ENCODE data around the gene COG8.
A peak's percentile ranks its signal among the peaks of the same experiment; 100 is the strongest.

The COG8 gene, protein sequence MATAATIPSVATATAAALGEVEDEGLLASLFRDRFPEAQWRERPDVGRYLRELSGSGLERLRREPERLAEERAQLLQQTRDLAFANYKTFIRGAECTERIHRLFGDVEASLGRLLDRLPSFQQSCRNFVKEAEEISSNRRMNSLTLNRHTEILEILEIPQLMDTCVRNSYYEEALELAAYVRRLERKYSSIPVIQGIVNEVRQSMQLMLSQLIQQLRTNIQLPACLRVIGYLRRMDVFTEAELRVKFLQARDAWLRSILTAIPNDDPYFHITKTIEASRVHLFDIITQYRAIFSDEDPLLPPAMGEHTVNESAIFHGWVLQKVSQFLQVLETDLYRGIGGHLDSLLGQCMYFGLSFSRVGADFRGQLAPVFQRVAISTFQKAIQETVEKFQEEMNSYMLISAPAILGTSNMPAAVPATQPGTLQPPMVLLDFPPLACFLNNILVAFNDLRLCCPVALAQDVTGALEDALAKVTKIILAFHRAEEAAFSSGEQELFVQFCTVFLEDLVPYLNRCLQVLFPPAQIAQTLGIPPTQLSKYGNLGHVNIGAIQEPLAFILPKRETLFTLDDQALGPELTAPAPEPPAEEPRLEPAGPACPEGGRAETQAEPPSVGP

DNA sequence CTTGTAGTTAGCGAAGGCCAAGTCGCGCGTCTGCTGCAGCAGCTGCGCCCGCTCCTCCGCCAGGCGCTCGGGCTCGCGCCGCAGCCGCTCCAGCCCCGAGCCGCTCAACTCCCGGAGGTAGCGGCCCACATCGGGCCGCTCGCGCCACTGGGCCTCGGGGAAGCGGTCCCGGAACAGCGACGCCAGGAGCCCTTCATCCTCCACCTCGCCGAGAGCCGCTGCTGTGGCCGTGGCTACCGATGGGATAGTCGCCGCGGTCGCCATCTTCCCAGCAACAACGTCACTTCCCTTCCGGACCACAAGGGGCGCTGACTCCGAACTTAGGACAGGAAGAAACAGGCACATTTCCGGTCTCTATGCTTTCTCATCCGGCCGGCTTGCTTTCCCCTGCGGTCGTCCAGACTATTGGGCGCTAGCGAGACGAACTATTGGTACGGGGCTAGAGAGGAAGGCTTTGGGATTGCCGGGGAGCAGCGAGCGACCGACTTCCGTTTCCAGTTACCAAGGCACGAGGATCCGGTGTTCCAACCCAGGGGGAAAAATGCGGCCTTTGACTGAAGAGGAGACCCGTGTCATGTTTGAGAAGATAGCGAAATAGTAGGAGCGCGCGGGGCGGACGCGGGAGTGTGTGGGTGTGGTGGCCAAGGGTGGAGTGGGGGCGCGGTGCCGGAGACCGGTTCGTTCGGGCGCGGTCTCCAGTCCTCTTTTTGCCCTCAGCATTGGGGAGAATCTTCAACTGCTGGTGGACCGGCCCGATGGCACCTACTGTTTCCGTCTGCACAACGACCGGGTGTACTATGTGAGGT lies at the start of gene COG8, which contains the start of gene NIP7:
Gene COG8 (minus strand): TSS at position 276 of the 806 bp plus-strand sequence. CDS start 12 bp downstream, at position 264.
Gene NIP7 (plus strand): TSS at position 484 of the 806 bp plus-strand sequence. CDS start 58 bp downstream, at position 542.
- Mint-ChIP-seq H3K36me3 (ENCODE audit: low read depth) (peaks cover 37% of the 10 kb centered on the region), H3K27ac (peak within 1 kb of the TSS; percentile 97), H3K4me1 (ENCODE audit: low read depth) (peaks cover 30% of the 10 kb centered on the region), H3K4me3 (peak within 1 kb of the TSS; percentile 99), H3K27me3 (ENCODE audit: low read depth) (no peaks in the 10 kb centered on the region), H3K9me3 (no peaks in the 10 kb centered on the region)

DNA sequence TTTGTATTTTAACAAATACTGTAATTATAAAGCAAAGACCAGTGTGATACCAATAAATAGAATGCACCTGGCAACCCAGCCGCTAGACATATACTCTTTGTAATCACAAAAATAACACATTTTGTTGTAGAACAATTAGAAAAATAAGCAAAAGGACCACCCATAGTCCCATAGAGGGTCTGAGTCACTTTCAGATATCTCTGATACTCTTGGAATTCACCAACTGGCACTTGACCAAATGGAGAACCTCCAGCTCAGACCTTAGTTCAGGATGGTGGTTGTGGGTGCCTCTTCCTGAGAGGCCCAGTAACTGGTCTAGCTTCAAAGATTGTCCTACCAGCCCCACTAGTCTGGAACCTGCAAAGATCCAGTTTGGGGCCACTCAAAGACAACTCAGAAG lies 47.2 kb upstream of the COG8 start:
- no peak overlapping the region for H3K27ac Mint-ChIP-seq
- H3K36me3 Mint-ChIP-seq (ENCODE audit: low read depth): peaks cover 21% of the 10 kb centered on the region
- H3K27me3 Mint-ChIP-seq (ENCODE audit: low read depth): no peaks in the 10 kb centered on the region
- no peak overlapping the region for H3K4me3 Mint-ChIP-seq
- H3K4me1 Mint-ChIP-seq (ENCODE audit: low read depth): peaks cover 29% of the 10 kb centered on the region
- no peaks in the 10 kb centered on the region for H3K9me3 Mint-ChIP-seq

DNA sequence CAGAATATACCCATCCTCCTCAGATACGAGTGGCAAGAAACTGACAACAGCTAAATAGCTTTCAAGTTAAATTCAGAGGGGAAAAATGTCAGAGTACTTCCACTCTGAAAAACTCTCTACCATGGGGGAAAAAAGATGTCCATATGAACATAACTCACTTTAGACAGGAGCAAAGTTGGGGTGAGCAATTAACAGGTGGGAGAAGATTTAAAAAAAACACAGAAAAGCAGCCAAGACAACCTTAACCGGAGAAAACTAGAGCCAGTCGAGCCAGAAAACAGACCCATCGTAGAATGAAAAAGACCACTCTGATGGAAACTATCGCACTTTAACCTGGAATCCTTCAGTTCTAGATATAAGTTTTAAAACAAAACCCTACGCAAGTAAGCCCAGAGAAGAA lies 45.6 kb upstream of the COG8 start:
- peak overlapping the region; percentile 97 for H3K4me3 Mint-ChIP-seq
- peaks cover 21% of the 10 kb centered on the region for H3K36me3 Mint-ChIP-seq (ENCODE audit: low read depth)
- H3K9me3 Mint-ChIP-seq: no peaks in the 10 kb centered on the region
- peaks cover 29% of the 10 kb centered on the region for H3K4me1 Mint-ChIP-seq (ENCODE audit: low read depth)
- H3K27ac Mint-ChIP-seq: peak overlapping the region; percentile 95
- H3K27me3 Mint-ChIP-seq (ENCODE audit: low read depth): no peaks in the 10 kb centered on the region

DNA sequence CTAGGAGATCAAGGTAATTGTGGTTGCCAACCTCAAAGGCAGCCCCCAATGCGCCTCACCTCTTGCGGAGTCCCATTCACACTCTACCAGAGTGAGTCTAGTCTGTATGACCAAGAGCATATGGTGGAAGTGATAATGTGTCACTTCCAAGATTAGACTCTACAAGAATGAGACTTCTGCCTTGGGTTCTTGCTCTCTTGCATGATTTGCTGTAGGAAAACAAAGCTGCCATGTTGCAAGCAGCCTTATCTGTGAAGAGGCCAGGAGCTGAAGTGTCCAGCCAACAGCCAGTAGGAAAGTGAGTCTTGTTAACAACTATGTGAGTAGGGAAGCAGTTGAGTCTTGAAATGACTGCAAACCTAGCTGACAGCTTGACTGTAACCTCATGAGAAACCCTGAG lies 43.1 kb upstream of the COG8 start:
- Mint-ChIP-seq H3K4me1 (ENCODE audit: low read depth) (peaks cover 29% of the 10 kb centered on the region), H3K4me3 (no peak overlapping the region), H3K27ac (no peak overlapping the region), H3K9me3 (no peaks in the 10 kb centered on the region), H3K27me3 (ENCODE audit: low read depth) (no peaks in the 10 kb centered on the region), H3K36me3 (ENCODE audit: low read depth) (peaks cover 38% of the 10 kb centered on the region)

DNA sequence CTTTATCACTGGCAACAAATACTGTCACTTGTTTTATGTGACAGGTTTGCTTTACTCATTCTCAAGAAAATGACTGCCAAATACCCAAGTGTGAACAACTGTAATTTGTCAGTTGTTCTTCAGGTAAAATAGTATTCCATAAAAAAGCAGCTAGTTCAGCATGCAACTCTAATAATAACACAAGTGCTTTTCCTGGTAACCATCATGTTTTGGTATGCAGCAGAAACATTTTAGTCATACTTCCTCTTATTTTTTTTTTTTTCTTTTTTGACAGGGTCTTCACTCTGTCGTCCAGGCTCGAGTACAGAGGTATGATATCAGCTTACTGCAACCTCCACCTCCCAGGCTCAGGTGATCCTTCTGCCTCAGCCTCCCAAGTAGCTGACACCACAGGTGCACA lies 41.9 kb upstream of the COG8 start:
- peaks cover 39% of the 10 kb centered on the region for H3K36me3 Mint-ChIP-seq (ENCODE audit: low read depth)
- no peak overlapping the region for H3K4me3 Mint-ChIP-seq
- H3K27me3 Mint-ChIP-seq (ENCODE audit: low read depth): no peaks in the 10 kb centered on the region
- H3K4me1 Mint-ChIP-seq (ENCODE audit: low read depth): peaks cover 29% of the 10 kb centered on the region
- H3K9me3 Mint-ChIP-seq: no peaks in the 10 kb centered on the region
- no peak overlapping the region for H3K27ac Mint-ChIP-seq

DNA sequence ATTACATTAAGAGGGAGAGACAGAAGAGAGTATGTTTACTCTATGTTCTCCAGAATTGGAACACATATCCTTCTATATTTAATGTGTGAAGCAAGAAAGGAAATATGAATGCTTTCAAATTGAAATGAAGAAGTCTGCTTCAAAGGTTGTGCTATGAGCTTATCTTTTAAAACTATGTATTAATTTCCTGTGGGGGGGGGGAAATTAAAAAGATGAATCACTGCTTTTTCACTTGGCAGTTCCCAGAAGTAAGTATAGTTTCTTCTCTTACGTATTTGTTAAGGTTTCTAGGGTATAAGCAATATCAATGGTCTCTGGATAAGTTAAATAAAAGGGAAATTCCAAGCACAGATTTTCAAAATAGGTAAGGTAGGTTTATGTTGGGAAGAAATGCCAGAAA lies 39.4 kb upstream of the COG8 start:
- H3K4me1 Mint-ChIP-seq (ENCODE audit: low read depth): peaks cover 16% of the 10 kb centered on the region
- H3K36me3 Mint-ChIP-seq (ENCODE audit: low read depth): peaks cover 34% of the 10 kb centered on the region
- H3K27ac Mint-ChIP-seq: no peak overlapping the region

DNA sequence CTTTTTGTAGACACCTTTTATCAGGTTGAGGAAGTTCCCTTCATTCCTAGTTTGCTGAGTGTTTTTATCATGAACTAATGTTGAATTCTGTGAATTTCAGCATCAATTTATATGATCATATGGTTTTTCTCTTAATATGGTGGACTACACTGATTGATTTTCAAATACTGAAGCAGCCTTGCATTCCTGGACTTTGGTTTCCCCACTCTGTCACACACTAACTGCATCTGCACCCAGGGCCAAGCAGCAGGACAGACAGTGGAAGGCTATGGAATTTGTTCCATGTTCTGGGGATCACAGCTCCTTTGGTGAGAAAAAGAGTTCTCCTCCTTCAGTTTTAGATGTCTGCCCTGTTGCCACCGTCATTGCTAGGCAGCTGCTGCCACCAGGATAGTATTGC lies 38.7 kb upstream of the COG8 start:
- Mint-ChIP-seq H3K27me3 (ENCODE audit: low read depth) (no peaks in the 10 kb centered on the region), H3K4me3 (no peak overlapping the region), H3K4me1 (ENCODE audit: low read depth) (peaks cover 11% of the 10 kb centered on the region), H3K27ac (no peak overlapping the region), H3K9me3 (no peaks in the 10 kb centered on the region), H3K36me3 (ENCODE audit: low read depth) (peaks cover 31% of the 10 kb centered on the region)

More for the DNA sequence above, 39.4 kb upstream of the COG8 start:
- no peaks in the 10 kb centered on the region for H3K27me3 Mint-ChIP-seq (ENCODE audit: low read depth)
- H3K9me3 Mint-ChIP-seq: no peaks in the 10 kb centered on the region
- H3K4me3 Mint-ChIP-seq: no peak overlapping the region

DNA sequence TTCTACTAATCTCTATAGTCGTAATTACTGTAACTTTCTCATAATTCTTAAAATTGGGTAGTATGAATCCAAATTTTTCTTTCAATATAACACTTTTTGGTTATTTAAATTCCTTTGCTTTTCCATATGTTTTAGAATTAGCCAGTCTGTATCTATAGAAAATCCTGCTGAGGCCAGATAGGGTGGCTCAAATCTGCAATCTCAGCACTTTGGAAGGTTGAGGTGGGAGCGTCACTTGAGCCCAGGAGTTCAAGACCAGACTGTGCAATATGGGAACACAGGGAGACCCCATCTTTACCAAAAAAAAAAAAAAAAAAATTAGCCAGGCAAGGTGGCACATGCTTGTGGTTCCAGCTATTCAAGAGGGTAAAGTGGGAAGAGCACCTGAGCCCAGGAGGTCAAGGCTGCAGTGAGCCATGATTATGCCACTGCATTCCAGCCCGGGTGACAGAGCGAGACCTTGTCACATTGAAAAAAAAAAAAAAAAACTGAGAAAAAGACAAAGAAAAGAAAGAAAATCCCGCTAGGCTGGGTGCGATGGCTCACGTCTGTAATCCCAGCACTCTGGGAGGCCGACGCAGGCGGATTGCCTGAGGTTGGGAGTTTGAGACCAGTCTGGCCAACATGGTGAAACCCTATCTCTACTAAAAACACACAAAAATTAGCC lies 37.2 kb upstream of the COG8 start:
- no peak overlapping the region for H3K4me3 Mint-ChIP-seq
- no peak overlapping the region for H3K27ac Mint-ChIP-seq
- H3K9me3 Mint-ChIP-seq: no peaks in the 10 kb centered on the region
- H3K27me3 Mint-ChIP-seq (ENCODE audit: low read depth): no peaks in the 10 kb centered on the region
- H3K4me1 Mint-ChIP-seq (ENCODE audit: low read depth): peaks cover 3% of the 10 kb centered on the region
- peaks cover 31% of the 10 kb centered on the region for H3K36me3 Mint-ChIP-seq (ENCODE audit: low read depth)

DNA sequence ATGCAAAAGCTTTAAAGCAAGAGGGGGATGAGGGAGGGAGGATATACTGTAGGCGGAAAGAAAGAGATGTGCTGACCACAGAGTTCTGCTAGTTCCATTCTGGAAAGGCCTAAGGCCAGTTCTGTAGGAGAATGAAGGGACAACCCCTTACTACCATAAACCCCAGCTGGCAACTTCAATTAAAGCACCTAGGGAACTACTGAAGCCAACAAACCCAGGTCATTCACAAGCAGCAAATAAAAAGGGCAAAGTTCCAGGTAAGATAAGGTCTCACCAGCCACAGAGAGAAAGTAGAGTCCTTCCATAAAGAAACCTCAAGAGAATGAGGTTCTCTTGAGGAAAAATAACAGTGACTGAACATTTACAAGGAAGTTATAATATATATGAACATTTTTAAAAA lies 33.7 kb upstream of the COG8 start:
- Mint-ChIP-seq H3K27ac (no peak overlapping the region), H3K36me3 (ENCODE audit: low read depth) (peaks cover 36% of the 10 kb centered on the region), H3K4me3 (no peak overlapping the region), H3K9me3 (no peaks in the 10 kb centered on the region), H3K4me1 (ENCODE audit: low read depth) (peaks cover 3% of the 10 kb centered on the region), H3K27me3 (ENCODE audit: low read depth) (no peaks in the 10 kb centered on the region)

DNA sequence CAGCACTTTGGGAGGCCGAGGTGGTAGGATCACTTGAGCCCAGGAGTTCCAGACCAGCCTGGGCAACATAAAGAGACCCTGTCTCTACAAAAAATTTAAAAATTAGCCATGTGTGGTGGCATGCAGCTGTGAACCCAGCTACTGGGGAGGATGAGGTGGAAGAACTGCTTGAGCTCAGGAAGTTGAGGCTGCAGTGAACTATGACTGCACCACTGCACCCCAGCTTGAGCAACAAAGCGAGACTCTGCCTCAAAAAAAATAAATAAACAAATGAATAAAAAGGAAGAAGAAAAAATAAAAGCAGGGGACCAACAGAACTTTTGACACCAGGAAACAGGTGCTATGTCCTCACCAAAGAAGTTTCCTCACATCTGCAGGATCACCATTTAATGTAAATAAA lies 32.2 kb upstream of the COG8 start:
- H3K4me3 Mint-ChIP-seq: no peak overlapping the region
- H3K27me3 Mint-ChIP-seq (ENCODE audit: low read depth): no peaks in the 10 kb centered on the region
- H3K4me1 Mint-ChIP-seq (ENCODE audit: low read depth): peaks cover 6% of the 10 kb centered on the region
- no peaks in the 10 kb centered on the region for H3K9me3 Mint-ChIP-seq
- H3K27ac Mint-ChIP-seq: peak overlapping the region; percentile 38
- peaks cover 42% of the 10 kb centered on the region for H3K36me3 Mint-ChIP-seq (ENCODE audit: low read depth)

DNA sequence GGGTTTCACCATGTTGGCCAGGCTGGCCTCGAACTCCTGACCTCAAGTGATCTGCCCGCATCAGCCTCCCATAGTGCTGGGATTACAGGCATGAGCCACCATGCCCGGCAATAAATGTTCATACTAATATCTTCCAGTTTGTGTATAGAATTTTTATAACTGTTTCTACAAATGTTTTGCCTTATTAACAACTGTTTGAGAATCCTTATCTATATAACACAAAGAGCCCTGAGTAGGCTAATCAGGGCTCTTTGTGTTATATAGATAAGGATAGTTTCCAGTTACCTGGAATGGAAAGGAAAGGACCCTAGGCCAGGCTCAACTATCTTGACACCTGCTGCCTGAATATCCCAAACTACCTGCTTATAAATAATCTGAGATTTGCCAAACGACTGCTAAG lies 29.5 kb upstream of the COG8 start:
- Mint-ChIP-seq H3K36me3 (ENCODE audit: low read depth) (peaks cover 54% of the 10 kb centered on the region), H3K4me3 (no peak overlapping the region), H3K27me3 (ENCODE audit: low read depth) (no peaks in the 10 kb centered on the region), H3K27ac (no peak overlapping the region), H3K4me1 (ENCODE audit: low read depth) (peaks cover 12% of the 10 kb centered on the region), H3K9me3 (no peaks in the 10 kb centered on the region)

DNA sequence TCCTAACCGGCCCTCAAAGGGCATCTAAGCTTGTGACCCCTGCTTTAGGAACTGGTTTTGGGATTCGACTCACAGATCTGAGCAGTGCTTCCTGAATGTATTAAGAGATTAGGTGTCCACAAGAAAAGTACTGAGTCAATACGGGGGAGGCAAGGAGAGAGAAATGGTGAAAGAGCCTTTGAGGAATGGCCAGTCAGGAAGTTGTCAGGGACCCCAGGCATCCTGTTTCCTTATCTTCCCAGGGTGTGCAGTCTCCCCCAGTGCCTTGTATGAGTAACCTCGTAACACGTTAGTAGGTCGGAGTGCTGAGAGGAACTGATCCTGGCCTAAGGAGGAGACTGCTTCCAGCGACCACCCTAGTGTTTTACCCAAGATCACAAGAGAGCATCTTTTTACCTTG lies 28.6 kb upstream of the COG8 start:
- Mint-ChIP-seq H3K27me3 (ENCODE audit: low read depth) (no peaks in the 10 kb centered on the region), H3K9me3 (no peaks in the 10 kb centered on the region), H3K36me3 (ENCODE audit: low read depth) (peaks cover 53% of the 10 kb centered on the region), H3K4me3 (no peak overlapping the region), H3K27ac (no peak overlapping the region), H3K4me1 (ENCODE audit: low read depth) (peaks cover 12% of the 10 kb centered on the region)

DNA sequence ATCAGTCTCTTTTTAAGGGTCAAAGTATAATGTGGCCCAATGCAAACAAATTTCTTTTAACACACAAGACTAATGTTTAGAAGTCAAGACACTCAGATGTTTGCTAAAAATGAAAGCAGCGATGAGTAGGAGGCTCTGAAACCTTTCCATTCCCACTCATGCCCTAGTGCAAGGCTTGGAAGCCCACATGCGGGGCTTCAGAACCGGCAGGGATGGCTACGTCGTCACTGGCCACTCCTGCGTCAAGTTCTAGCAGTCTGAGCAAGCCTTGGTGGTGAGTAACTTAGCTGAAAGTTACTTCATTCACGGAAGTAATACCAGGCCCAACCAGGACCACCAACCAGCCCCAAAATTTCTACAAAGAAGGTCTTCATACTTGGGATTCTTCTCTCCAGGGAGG lies 27.1 kb upstream of the COG8 start:
- H3K36me3 Mint-ChIP-seq (ENCODE audit: low read depth): peaks cover 52% of the 10 kb centered on the region
- no peaks in the 10 kb centered on the region for H3K9me3 Mint-ChIP-seq
- no peaks in the 10 kb centered on the region for H3K27me3 Mint-ChIP-seq (ENCODE audit: low read depth)
- peaks cover 17% of the 10 kb centered on the region for H3K4me1 Mint-ChIP-seq (ENCODE audit: low read depth)
- H3K4me3 Mint-ChIP-seq: no peak overlapping the region
- no peak overlapping the region for H3K27ac Mint-ChIP-seq

DNA sequence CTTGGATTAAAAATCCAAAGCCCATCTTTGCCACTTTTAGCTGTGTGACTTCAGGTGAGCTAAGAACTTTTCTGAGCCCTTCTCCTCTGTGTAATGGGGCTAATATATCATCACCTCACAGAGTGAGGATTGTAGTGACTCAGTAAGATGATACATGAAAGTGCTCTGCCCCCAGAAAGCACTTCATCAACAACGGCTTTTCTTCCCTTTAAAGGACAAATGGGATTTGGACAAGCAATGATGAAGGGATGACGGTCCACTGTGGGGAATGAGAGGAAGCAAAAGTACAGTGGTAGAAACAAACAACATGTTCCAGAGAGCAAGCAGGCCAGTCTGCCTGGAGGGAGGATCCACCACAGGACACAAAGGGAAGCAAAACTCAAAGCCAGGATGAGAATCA lies 26.5 kb upstream of the COG8 start:
- peaks cover 55% of the 10 kb centered on the region for H3K36me3 Mint-ChIP-seq (ENCODE audit: low read depth)
- H3K27me3 Mint-ChIP-seq (ENCODE audit: low read depth): no peaks in the 10 kb centered on the region
- H3K4me1 Mint-ChIP-seq (ENCODE audit: low read depth): peaks cover 17% of the 10 kb centered on the region
- H3K27ac Mint-ChIP-seq: no peak overlapping the region
- H3K9me3 Mint-ChIP-seq: no peaks in the 10 kb centered on the region
- H3K4me3 Mint-ChIP-seq: no peak overlapping the region
